HepG2 (cell line): ENCODE data around the gene BBLN. TPM values are rescaled to one million over a fixed set of nuclear protein-coding genes. Genes with fewer than 3 reads are reported as not detected.

Experiments used
- ATF7-NPFF ChIP-seq: sonication (generic); formaldehyde crosslinking; IDR thresholded peaks from 2 replicates; pipeline ENCODE4 v1.8.1; 2023; ENCODE audit warnings: mild to moderate bottlenecking, low read depth, missing genetic modification reagents, moderate library complexity
- MAFK ChIP-seq, 2 experiments: IDR thresholded peaks in 1 of 2; conservative IDR thresholded peaks in 1 of 2; 2 replicates each; pipeline ENCODE4 v1.6.1; 2011; ENCODE audit warnings: improper control_type of control experiment in 2 of 2, low read length in 2 of 2
- MNT ChIP-seq: fragments of 450-650 bp; IDR thresholded peaks from 2 replicates; pipeline ENCODE4 v1.6.1; 2016
- NR2F2 ChIP-seq: IDR thresholded peaks from 2 replicates; pipeline ENCODE4 v1.6.1; 2012; ENCODE audit warnings: low read depth, inconsistent platforms, borderline replicate concordance
- PPARG ChIP-seq: conservative IDR thresholded peaks from 2 replicates; pipeline ENCODE4 v1.6.1; 2016; ENCODE audit warnings: missing biosample characterization, missing genetic modification reagents
- RERE ChIP-seq: IDR thresholded peaks from 2 replicates; pipeline ENCODE4 v1.6.1; 2016; ENCODE audit warnings: low read depth, missing genetic modification reagents, missing compliant biosample characterization
- SAFB2 ChIP-seq: sonication (generic); formaldehyde crosslinking; IDR thresholded peaks from 2 replicates; pipeline ENCODE4 v1.5.1; 2020; ENCODE audit warnings: missing genetic modification reagents, low read depth, mild to moderate bottlenecking, borderline replicate concordance
- ZBTB21 ChIP-seq: sonication (generic); formaldehyde crosslinking; IDR thresholded peaks from 2 replicates; pipeline ENCODE4 v1.4.0; 2020; ENCODE audit warnings: missing genetic modification reagents
- ZFP90 ChIP-seq: sonication (generic); formaldehyde crosslinking; IDR thresholded peaks from 2 replicates; pipeline ENCODE4 v1.8.0; 2022; ENCODE audit warnings: missing genetic modification reagents, mild to moderate bottlenecking, inconsistent platforms, borderline replicate concordance
- ZKSCAN1 ChIP-seq: fragments of 150-350 bp; IDR thresholded peaks from 2 replicates; pipeline ENCODE4 v1.6.1; 2014; ENCODE audit warnings: low read length
- ZNF530 ChIP-seq: sonication (generic); formaldehyde crosslinking; IDR thresholded peaks from 2 replicates; pipeline ENCODE4 v1.5.0; 2020; ENCODE audit warnings: low read depth, mild to moderate bottlenecking, missing genetic modification reagents
- ZNF550 ChIP-seq: sonication (generic); formaldehyde crosslinking; IDR thresholded peaks from 2 replicates; pipeline ENCODE4 v1.4.0; 2020; ENCODE audit warnings: mild to moderate bottlenecking, missing genetic modification reagents, borderline replicate concordance
- polyA plus RNA-seq, 8 experiments: library from polyadenylated mRNA; depleted of rRNA in 3 of 8; stranded (reverse) in 7 of 8; unstranded in 1 of 8; fragments of >200 nt; fragmentation: Illumina TruSeq in 4 of 8; extraction: Trizol in 4 of 8; gene quantifications; 2 replicates each; pipeline versions ENCODE4 v1.2.1 to v1.2.3, GENCODE V29; 2011 to 2016; ENCODE audit warnings: low read depth in 4 of 8, missing spikeins in 1 of 8, mixed read lengths in 1 of 8; ENCODE audit not compliant: insufficient read depth in 1 of 8
- total RNA-seq, 5 experiments: library from RNA; depleted of rRNA; stranded (reverse); fragments of >200 nt; fragmentation: Illumina TruSeq; extraction: Trizol; gene quantifications; 2 replicates each; pipeline ENCODE4 v1.2.3, GENCODE V29; 2016; ENCODE audit warnings: low read depth in 1 of 5
- TF ChIP-seq, protein P1 (sequence below): sonication (generic); formaldehyde crosslinking; IDR thresholded peaks from 2 replicates; pipeline ENCODE4 v1.4.0; 2020; ENCODE audit warnings: missing genetic modification reagents
- TF ChIP-seq, protein P2 (sequence below): sonication (generic); formaldehyde crosslinking; IDR thresholded peaks from 2 replicates; pipeline ENCODE4 v1.5.1; 2020; ENCODE audit warnings: missing genetic modification reagents, mild to moderate bottlenecking, borderline replicate concordance

The BBLN gene
- total and polyA plus RNA-seq, 2 of the 13 experiments (the other 11 are each of a cell fraction or from before 2014, with no cell fraction given), result 27.6 to 33.1 TPM

- TF ChIP-seq, protein P1, sequence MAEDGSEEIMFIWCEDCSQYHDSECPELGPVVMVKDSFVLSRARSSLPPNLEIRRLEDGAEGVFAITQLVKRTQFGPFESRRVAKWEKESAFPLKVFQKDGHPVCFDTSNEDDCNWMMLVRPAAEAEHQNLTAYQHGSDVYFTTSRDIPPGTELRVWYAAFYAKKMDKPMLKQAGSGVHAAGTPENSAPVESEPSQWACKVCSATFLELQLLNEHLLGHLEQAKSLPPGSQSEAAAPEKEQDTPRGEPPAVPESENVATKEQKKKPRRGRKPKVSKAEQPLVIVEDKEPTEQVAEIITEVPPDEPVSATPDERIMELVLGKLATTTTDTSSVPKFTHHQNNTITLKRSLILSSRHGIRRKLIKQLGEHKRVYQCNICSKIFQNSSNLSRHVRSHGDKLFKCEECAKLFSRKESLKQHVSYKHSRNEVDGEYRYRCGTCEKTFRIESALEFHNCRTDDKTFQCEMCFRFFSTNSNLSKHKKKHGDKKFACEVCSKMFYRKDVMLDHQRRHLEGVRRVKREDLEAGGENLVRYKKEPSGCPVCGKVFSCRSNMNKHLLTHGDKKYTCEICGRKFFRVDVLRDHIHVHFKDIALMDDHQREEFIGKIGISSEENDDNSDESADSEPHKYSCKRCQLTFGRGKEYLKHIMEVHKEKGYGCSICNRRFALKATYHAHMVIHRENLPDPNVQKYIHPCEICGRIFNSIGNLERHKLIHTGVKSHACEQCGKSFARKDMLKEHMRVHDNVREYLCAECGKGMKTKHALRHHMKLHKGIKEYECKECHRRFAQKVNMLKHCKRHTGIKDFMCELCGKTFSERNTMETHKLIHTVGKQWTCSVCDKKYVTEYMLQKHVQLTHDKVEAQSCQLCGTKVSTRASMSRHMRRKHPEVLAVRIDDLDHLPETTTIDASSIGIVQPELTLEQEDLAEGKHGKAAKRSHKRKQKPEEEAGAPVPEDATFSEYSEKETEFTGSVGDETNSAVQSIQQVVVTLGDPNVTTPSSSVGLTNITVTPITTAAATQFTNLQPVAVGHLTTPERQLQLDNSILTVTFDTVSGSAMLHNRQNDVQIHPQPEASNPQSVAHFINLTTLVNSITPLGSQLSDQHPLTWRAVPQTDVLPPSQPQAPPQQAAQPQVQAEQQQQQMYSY (CRISPR knock-in tag), result no peak
- TF ChIP-seq RERE (CRISPR knock-in tag) (no peak), SAFB2 (no peak), ZBTB21 (CRISPR knock-in tag) (no peak), PPARG (CRISPR knock-in tag) (no peak), NR2F2 (no peak), MNT (no peak), MAFK (conservative IDR thresholded peaks at IDR 0.05 in 1 of 2, IDR thresholded peaks at IDR 0.05 in 1 of 2; ENCODE audit: low read length in 2 of 2) (no peak), ATF7-NPFF (no peak), ZNF530 (CRISPR knock-in tag) (no peak), ZFP90 (CRISPR knock-in tag) (no peak), ZKSCAN1 (no peak), ZNF550 (CRISPR knock-in tag) (no peak)
- TF ChIP-seq, protein P2, sequence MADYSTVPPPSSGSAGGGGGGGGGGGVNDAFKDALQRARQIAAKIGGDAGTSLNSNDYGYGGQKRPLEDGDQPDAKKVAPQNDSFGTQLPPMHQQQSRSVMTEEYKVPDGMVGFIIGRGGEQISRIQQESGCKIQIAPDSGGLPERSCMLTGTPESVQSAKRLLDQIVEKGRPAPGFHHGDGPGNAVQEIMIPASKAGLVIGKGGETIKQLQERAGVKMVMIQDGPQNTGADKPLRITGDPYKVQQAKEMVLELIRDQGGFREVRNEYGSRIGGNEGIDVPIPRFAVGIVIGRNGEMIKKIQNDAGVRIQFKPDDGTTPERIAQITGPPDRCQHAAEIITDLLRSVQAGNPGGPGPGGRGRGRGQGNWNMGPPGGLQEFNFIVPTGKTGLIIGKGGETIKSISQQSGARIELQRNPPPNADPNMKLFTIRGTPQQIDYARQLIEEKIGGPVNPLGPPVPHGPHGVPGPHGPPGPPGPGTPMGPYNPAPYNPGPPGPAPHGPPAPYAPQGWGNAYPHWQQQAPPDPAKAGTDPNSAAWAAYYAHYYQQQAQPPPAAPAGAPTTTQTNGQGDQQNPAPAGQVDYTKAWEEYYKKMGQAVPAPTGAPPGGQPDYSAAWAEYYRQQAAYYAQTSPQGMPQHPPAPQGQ (CRISPR knock-in tag), result no peak
Observed at GRCh38 chr9:128124873-128125579, 35.0 kb upstream of the BBLN start (continued).
